MCF 10A (cell line): Measurements from ENCODE around the gene NECAB3. TPM values are rescaled to one million over a fixed set of nuclear protein-coding genes. Genes with fewer than 3 reads are reported as not detected.

Experiments
- BruUV-seq: library from RNA; stranded (reverse); fragments of 400-500 nt; replicated peaks from 2 replicates; lab custom pipeline; 2021; lab: Mats Ljungman, UMichigan
- CTCF ChIA-PET: fragments of 300-600 bp; sonication (Branson Sonifier 250); formaldehyde crosslinking; extraction: SDS; loops from one replicate; lab custom pipeline; 2021; ENCODE audit warnings: antibody characterized with exemption, inconsistent platforms; lab: Yijun Ruan, JAX
- POLR2A ChIA-PET: fragments of 300-600, 350-650 bp; sonication (Branson Sonifier 250); formaldehyde crosslinking; extraction: SDS; loops from one replicate; lab custom pipeline; 2020; ENCODE audit warnings: antibody characterized with exemption, inconsistent platforms; lab: Yijun Ruan, JAX
- DNase-seq: peaks from one replicate; pipeline ENCODE4 v3.0.0-alpha.2; 2018; ENCODE audit not compliant: unreplicated experiment
- H3K27ac Mint-ChIP-seq: one replicate; pipeline ENCODE4 v1.8.0; 2022; ENCODE audit warnings: mild to moderate bottlenecking, low read depth, mixed read lengths; ENCODE audit not compliant: unreplicated experiment
- H3K27me3 Mint-ChIP-seq: one replicate; pipeline ENCODE4 v1.8.0; 2022; ENCODE audit warnings: mixed read lengths; ENCODE audit not compliant: insufficient read depth, unreplicated experiment
- H3K36me3 Mint-ChIP-seq: one replicate; pipeline ENCODE4 v1.8.0; 2022; ENCODE audit warnings: mild to moderate bottlenecking, moderate library complexity, mixed read lengths; ENCODE audit not compliant: insufficient read depth, unreplicated experiment
- H3K4me1 Mint-ChIP-seq: one replicate; pipeline ENCODE4 v1.8.0; 2022; ENCODE audit warnings: mixed read lengths; ENCODE audit not compliant: insufficient read depth, unreplicated experiment
- H3K4me3 Mint-ChIP-seq: one replicate; pipeline ENCODE4 v1.8.0; 2022; ENCODE audit warnings: mild to moderate bottlenecking, moderate library complexity, mixed read lengths; ENCODE audit not compliant: unreplicated experiment
- H3K9me3 Mint-ChIP-seq: one replicate; pipeline ENCODE4 v1.8.0; 2022; ENCODE audit warnings: mixed read lengths; ENCODE audit not compliant: unreplicated experiment
- intact Hi-C: fragments of 100-400 bp; cut with micrococcal nuclease; formaldehyde crosslinking; loops from 2 replicates; pipeline ENCODE4 v1.14.1; 2022
- total RNA-seq: library from RNA; stranded (reverse); gene quantifications from 2 replicates; pipeline ENCODE4 v1.2.3, GENCODE V29; 2022
- TF ChIP-seq, protein P1 (sequence below): fragments of 200-600 bp; IDR thresholded peaks from one replicate; pipeline ENCODE4 v1.8.0; 2022; ENCODE audit warnings: antibody characterized with exemption, mild to moderate bottlenecking; ENCODE audit not compliant: unreplicated experiment

NECAB3 gene
- total RNA-seq, 1 experiment from 2014 or later, result 15.1 TPM

DNA sequence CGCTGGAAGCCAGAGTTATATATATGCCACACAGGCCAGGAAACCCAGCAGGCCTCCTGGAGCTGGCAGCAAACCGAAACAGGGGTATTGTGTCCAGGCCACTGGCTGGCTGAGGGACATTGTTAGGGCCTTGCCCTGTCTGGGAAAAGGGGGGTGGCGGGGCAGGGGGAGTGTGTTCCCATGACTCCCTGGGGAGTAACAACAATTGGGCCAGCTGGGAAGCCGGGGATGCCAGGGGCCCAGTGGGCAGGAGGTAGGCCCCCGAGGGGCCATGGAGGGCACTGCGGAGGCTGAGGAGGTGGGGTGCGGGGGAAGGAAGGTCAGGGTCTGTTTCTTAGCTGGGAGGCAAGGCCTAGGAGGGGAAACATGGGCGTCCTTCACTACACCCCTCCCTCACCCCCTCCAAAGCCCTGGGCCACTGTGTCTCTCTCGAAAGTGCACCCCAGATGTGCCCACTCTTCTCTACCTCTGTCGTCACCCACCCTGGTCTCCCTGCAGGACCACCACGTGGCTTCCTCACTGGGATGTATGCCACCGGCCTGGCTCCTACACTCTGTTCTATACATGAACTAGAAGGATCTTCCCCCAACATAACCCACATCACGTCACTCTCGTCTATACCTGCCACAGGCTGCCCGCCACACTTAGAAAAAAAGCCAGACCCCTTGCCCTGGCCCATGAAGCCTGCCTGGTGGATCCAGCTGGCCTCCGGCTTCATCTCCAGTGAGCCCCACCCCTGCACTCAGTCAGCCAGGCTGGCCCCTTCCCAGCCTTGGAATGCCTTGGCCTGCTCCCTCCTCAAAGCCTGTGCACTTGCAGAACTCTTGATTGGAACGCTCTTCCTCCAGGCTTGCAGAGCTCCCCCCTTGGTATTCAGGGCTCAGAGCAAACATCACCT is 19.8 kb upstream of the NECAB3 start:
- intact Hi-C loops, result no loop called here
- DNase-seq, result no peak
- no peak overlapping the region for H3K27ac Mint-ChIP-seq
- H3K9me3 Mint-ChIP-seq, result no peaks in the 10 kb centered on the region
- TF ChIP-seq, protein P1, sequence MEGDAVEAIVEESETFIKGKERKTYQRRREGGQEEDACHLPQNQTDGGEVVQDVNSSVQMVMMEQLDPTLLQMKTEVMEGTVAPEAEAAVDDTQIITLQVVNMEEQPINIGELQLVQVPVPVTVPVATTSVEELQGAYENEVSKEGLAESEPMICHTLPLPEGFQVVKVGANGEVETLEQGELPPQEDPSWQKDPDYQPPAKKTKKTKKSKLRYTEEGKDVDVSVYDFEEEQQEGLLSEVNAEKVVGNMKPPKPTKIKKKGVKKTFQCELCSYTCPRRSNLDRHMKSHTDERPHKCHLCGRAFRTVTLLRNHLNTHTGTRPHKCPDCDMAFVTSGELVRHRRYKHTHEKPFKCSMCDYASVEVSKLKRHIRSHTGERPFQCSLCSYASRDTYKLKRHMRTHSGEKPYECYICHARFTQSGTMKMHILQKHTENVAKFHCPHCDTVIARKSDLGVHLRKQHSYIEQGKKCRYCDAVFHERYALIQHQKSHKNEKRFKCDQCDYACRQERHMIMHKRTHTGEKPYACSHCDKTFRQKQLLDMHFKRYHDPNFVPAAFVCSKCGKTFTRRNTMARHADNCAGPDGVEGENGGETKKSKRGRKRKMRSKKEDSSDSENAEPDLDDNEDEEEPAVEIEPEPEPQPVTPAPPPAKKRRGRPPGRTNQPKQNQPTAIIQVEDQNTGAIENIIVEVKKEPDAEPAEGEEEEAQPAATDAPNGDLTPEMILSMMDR, result no peak
- H3K36me3 Mint-ChIP-seq, result no peaks in the 10 kb centered on the region
- CTCF ChIA-PET, result no interaction called here
- POLR2A ChIA-PET, result interaction anchor here (0.7 to 1.0 kb wide), 3 partner anchors 13 to 127 kb away, joined by 3 to 4 read pairs (median 3); no protein-coding TSS in a partner anchor
- no TSS peak for BruUV-seq
- no peak overlapping the region for H3K4me3 Mint-ChIP-seq
- no peaks in the 10 kb centered on the region for H3K4me1 Mint-ChIP-seq
- no peaks in the 10 kb centered on the region for H3K27me3 Mint-ChIP-seq

DNA sequence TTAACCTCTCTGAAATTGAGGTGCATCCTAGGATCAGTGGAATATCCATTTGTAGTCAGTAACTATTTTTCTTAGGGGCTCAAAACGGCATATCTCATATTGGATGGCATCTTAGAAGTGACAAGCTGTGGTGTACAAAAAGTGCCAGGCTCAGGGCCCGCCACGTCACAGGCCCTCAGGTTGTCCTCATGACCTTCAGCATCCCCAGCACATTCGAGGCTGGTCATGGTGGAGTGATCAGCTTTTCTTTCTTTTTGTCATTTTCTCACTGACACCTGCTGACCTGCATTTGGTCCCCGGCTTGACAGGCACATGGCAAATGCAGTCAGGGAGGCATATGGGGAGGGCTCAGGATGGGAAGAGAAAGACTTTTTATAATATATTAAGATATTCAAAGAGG is 19.1 kb upstream of the NECAB3 start:
- H3K27me3 Mint-ChIP-seq, result no peaks in the 10 kb centered on the region
- no peak overlapping the region for H3K4me3 Mint-ChIP-seq
- no peaks in the 10 kb centered on the region for H3K4me1 Mint-ChIP-seq
- ChIA-PET POLR2A (interaction anchor here (0.7 to 0.8 kb wide), 2 partner anchors 14 to 126 kb away, joined by 3 to 4 read pairs; no protein-coding TSS in a partner anchor), CTCF (interaction anchor here (0.6 kb wide), 1 partner anchor 318 kb away, joined by 3 read pairs; no protein-coding TSS in a partner anchor)
- BruUV-seq, result no TSS peak
- no peaks in the 10 kb centered on the region for H3K9me3 Mint-ChIP-seq
- no peak overlapping the region for H3K27ac Mint-ChIP-seq
- no peaks in the 10 kb centered on the region for H3K36me3 Mint-ChIP-seq
- TF ChIP-seq, protein P1, result no peak
- no peak for DNase-seq
- intact Hi-C loops, result no loop called here

DNA sequence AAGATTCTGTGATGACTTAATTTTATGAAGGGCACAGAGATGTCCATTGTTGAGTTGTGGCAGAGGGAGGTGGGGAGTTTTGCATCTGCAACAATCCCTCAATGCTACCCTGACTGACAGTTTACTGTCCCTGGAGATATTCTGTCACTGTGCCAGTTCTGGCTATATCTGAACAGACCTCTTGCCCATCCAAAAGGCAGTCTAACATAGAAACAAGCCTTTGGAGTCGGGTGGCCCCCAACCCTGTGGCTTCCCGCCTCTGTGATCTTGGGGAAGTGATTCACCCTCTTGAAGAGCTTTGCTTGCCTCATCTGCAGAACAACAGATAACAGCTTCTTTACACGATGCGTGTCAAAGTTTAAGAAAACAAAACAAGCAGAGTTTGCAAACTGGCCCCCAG is 15.7 kb upstream of the NECAB3 start:
- Mint-ChIP-seq H3K36me3 (peaks cover 3% of the 10 kb centered on the region), H3K9me3 (no peaks in the 10 kb centered on the region), H3K27me3 (no peaks in the 10 kb centered on the region), H3K27ac (no peak overlapping the region), H3K4me3 (no peak overlapping the region), H3K4me1 (peaks cover 9% of the 10 kb centered on the region)
- DNase-seq, result no peak
- intact Hi-C loops, result loop anchor here (10.0 kb wide), 1 partner anchor 125 kb away; the partner anchor contains the start of gene CHMP4B
- BruUV-seq, result no TSS peak
- ChIA-PET CTCF (no interaction called here), POLR2A (interaction anchor here (0.5 kb wide), 1 partner anchor 1478 kb away, joined by 3 read pairs; no protein-coding TSS in a partner anchor)
- TF ChIP-seq, protein P1, result no peak

DNA sequence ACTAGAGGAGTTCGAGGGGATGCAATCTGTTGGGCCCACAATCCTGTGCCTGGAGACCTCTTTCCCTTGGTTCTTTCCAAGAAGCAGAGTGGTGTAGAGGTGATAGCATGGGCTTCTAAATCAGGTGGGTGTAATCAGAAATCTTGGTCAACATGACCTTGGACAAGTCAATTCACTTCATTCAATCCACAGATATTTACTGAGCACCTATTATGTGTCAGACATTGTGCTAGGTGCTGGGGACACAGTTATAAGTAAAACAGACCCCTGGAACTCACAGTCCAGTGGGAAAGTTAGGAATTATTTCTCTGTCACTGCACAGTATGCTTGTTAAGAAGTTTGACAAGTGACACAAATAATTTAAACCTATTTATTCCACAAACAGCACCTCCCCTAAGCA is 15.3 kb upstream of the NECAB3 start:
- Mint-ChIP-seq H3K36me3 (peaks cover 4% of the 10 kb centered on the region), H3K9me3 (no peaks in the 10 kb centered on the region), H3K27me3 (no peaks in the 10 kb centered on the region), H3K4me1 (peaks cover 13% of the 10 kb centered on the region), H3K4me3 (no peak overlapping the region), H3K27ac (no peak overlapping the region)
- POLR2A ChIA-PET, result interaction anchor here (0.5 to 0.8 kb wide), 2 partner anchors 171 to 1477 kb away, joined by 3 read pairs; no protein-coding TSS in a partner anchor
- DNase-seq, result no peak
- CTCF ChIA-PET, result interaction anchor here (0.6 kb wide), 1 partner anchor 91 kb away, joined by 3 read pairs; no protein-coding TSS in a partner anchor
- intact Hi-C loops, result loop anchor here (10.0 kb wide), 1 partner anchor 125 kb away; the partner anchor contains the start of gene CHMP4B
- no TSS peak for BruUV-seq
- TF ChIP-seq, protein P1, result no peak
